Measurements from ENCODE around the gene ZBTB47.

ZBTB47 gene

DNA sequence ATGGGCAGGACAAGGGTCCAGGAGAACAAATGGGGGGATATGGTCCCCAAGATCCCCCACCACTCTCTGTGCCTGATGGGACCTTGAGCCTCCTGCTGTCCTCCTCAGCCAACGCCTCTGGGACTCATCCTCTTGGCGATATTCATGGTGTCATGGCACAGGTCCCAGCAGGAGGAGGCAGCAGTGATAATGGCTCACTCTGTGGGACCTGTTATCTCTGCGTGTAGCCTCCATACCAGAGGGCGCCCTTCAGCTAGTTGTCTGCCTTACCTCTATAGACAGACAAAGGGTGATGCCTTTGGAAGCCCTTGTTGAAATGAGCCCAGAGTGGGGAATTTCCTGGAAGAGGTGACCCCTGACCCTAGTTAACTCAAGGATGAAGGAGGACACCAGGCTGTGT lies 7.4 kb downstream of the ZBTB47 start:
- no peaks in the 10 kb centered on the region for H3K79me2 ChIP-seq (ENCODE audit: insufficient read depth, low read depth)
- H3K4me2 ChIP-seq: no peak overlapping the region
- TF ChIP-seq, protein P1, sequence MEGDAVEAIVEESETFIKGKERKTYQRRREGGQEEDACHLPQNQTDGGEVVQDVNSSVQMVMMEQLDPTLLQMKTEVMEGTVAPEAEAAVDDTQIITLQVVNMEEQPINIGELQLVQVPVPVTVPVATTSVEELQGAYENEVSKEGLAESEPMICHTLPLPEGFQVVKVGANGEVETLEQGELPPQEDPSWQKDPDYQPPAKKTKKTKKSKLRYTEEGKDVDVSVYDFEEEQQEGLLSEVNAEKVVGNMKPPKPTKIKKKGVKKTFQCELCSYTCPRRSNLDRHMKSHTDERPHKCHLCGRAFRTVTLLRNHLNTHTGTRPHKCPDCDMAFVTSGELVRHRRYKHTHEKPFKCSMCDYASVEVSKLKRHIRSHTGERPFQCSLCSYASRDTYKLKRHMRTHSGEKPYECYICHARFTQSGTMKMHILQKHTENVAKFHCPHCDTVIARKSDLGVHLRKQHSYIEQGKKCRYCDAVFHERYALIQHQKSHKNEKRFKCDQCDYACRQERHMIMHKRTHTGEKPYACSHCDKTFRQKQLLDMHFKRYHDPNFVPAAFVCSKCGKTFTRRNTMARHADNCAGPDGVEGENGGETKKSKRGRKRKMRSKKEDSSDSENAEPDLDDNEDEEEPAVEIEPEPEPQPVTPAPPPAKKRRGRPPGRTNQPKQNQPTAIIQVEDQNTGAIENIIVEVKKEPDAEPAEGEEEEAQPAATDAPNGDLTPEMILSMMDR (conservative IDR thresholded peaks at IDR 0.05; ENCODE audit: low read depth, low read length): no peak
- no peak overlapping the region for H2AFZ ChIP-seq (ENCODE audit: low read depth)
- no peaks in the 10 kb centered on the region for H3K27me3 ChIP-seq (ENCODE audit: insufficient read depth, low read depth)
- H4K20me1 ChIP-seq (ENCODE audit: insufficient read depth): no peaks in the 10 kb centered on the region
- no peak overlapping the region for H3K9ac ChIP-seq
- no peaks in the 10 kb centered on the region for H3K4me1 ChIP-seq (ENCODE audit: low read depth, poor library complexity, severe bottlenecking)
- H3K27ac ChIP-seq: no peak overlapping the region
- H3K36me3 ChIP-seq (ENCODE audit: insufficient read depth): no peaks in the 10 kb centered on the region
- H3K4me3 ChIP-seq (IDR thresholded peaks at IDR 0.05; ENCODE audit: insufficient read depth, low read depth, low read length): no peak overlapping the region

DNA sequence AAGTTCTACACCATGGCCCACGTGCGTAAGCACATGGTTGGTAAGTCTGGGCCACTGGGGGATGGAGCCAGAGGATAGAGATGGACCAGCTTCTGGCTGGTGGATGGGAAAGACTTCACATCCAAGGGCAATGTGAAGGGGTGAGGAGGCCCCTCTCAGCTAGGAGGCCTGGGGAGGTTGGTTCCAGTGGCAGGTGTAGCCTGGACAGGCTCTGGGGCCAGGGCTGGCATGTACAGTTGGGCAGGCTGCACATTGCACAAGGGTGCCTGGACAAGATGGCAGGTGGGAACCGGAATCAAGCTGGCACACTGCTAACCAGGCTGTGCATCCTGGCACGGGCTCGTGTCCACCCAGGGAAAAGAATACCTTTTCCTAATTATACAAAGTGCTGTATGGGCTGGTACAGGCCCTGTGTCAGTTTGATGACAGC lies 8.1 kb downstream of the ZBTB47 start:
- no peaks in the 10 kb centered on the region for H4K20me1 ChIP-seq (ENCODE audit: insufficient read depth)
- H3K9ac ChIP-seq: no peak overlapping the region
- H3K27ac ChIP-seq: no peak overlapping the region
- no peak overlapping the region for H2AFZ ChIP-seq (ENCODE audit: low read depth)
- H3K36me3 ChIP-seq (ENCODE audit: insufficient read depth): no peaks in the 10 kb centered on the region
- H3K4me3 ChIP-seq (IDR thresholded peaks at IDR 0.05; ENCODE audit: insufficient read depth, low read depth, low read length): no peak overlapping the region
- H3K27me3 ChIP-seq (ENCODE audit: insufficient read depth, low read depth): no peaks in the 10 kb centered on the region
- H3K4me2 ChIP-seq: no peak overlapping the region
- H3K4me1 ChIP-seq (ENCODE audit: low read depth, poor library complexity, severe bottlenecking): no peaks in the 10 kb centered on the region
- TF ChIP-seq, protein P1 (conservative IDR thresholded peaks at IDR 0.05; ENCODE audit: low read depth, low read length): no peak
- no peaks in the 10 kb centered on the region for H3K79me2 ChIP-seq (ENCODE audit: insufficient read depth, low read depth)

DNA sequence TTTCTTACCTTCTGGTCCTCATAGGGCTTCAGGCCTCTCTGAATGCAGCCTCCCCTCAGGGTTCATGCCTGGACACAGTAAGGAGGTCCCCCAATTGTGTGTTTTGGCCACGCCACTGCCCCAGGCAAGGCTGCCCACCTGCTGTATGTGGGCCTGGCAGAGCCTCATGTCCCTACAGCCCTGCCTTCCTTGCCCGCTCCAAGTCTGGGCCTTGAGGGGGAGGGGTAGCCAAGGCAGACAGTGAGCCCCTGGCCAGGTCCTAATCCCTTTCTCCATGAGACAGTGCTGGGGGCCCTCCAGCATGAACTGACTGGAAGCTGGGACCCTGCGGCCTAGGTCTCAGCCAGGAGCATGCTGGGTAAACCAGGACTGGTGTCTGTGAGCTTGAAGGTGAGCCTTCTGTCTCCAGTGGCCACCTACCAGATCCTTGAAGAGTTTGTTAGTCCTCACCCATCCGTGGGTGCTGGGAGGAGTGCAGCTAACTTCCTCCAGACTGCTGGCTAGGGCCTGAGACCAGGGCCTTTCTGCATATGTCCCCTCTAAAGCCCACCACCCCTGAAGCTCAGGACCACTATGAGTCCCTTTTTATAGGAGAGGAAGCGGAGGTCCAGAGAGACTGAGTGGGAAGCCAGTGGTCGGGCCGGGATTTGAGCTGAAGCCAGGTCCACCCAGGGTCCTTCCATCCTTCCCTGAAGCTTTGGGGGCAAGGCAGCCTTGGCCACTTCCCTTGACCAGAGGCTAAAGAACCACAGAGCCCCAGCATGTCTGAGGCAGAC lies 8.7 kb downstream of the ZBTB47 start:
- Histone ChIP-seq H3K4me2 (no peak overlapping the region), H3K27me3 (ENCODE audit: insufficient read depth, low read depth) (no peaks in the 10 kb centered on the region), H3K79me2 (ENCODE audit: insufficient read depth, low read depth) (no peaks in the 10 kb centered on the region), H4K20me1 (ENCODE audit: insufficient read depth) (no peaks in the 10 kb centered on the region), H3K27ac (no peak overlapping the region), H2AFZ (ENCODE audit: low read depth) (no peak overlapping the region), H3K4me1 (ENCODE audit: low read depth, poor library complexity, severe bottlenecking) (no peaks in the 10 kb centered on the region), H3K4me3 (IDR thresholded peaks at IDR 0.05; ENCODE audit: insufficient read depth, low read depth, low read length) (no peak overlapping the region), H3K9ac (no peak overlapping the region), H3K36me3 (ENCODE audit: insufficient read depth) (no peaks in the 10 kb centered on the region)
- TF ChIP-seq, protein P1 (conservative IDR thresholded peaks at IDR 0.05; ENCODE audit: low read depth, low read length): no peak

DNA sequence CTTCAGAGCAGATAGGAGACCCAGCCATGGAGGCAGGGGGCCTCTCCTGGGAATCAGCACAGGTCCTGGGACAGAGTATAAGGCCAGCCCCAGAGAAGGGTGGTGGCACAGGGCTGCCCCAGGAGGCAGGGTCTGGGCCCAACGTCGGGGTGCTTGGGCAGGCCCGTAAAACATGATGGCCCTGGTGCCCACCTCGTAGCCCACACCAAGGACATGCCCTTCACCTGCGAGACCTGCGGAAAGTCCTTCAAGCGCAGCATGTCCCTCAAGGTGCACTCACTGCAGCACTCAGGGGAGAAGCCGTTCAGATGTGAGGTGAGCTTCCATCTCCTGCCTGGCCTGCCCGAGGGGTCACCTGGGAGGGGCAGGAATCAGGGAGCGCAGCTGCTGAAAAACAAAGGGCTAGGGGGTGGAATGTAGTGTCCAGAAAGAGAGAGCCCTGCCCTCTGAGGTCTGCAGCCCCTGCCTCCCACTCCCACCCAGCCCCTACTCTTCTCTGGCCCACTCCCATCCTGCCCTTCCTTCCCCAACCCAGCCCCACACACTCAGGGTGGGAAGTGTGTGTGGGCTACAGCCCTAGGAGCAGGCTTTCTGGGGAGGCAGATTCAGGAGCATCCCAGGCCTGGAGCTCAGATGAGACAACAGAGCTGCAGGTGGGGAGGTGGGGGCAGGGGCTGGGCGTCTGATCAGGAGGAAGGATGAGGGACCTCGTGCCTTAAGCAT lies 9.5 kb downstream of the ZBTB47 start:
- Histone ChIP-seq H3K79me2 (ENCODE audit: insufficient read depth, low read depth) (no peaks in the 10 kb centered on the region), H3K27ac (no peak overlapping the region)

More for the DNA sequence above, 9.5 kb downstream of the ZBTB47 start:
- TF ChIP-seq, protein P1 (conservative IDR thresholded peaks at IDR 0.05; ENCODE audit: low read depth, low read length): no peak
- no peaks in the 10 kb centered on the region for H3K27me3 ChIP-seq (ENCODE audit: insufficient read depth, low read depth)
- H3K9ac ChIP-seq: no peak overlapping the region
- H3K4me3 ChIP-seq (IDR thresholded peaks at IDR 0.05; ENCODE audit: insufficient read depth, low read depth, low read length): no peak overlapping the region
- no peaks in the 10 kb centered on the region for H3K36me3 ChIP-seq (ENCODE audit: insufficient read depth)
- no peak overlapping the region for H3K4me2 ChIP-seq
- no peaks in the 10 kb centered on the region for H4K20me1 ChIP-seq (ENCODE audit: insufficient read depth)
- no peak overlapping the region for H2AFZ ChIP-seq (ENCODE audit: low read depth)
- H3K4me1 ChIP-seq (ENCODE audit: low read depth, poor library complexity, severe bottlenecking): no peaks in the 10 kb centered on the region
